ENCODE data around the gene AEN.

GRCh38 chr15:88629071-88629470 lies 7.9 kb downstream of the AEN start:
- TF ChIP-seq CTCF (IDR thresholded peaks at IDR 0.05): no peak
- TF ChIP-seq POLR2AphosphoS5 (IDR thresholded peaks at IDR 0.05): no peak
